ENCODE measurements around the gene TMBIM1. TPM values are rescaled to one million over a fixed set of nuclear protein-coding genes. Genes with fewer than 3 reads are reported as not detected.

Gene TMBIM1
- total RNA-seq, 1 experiment from 2014 or later, result 114 TPM

DNA sequence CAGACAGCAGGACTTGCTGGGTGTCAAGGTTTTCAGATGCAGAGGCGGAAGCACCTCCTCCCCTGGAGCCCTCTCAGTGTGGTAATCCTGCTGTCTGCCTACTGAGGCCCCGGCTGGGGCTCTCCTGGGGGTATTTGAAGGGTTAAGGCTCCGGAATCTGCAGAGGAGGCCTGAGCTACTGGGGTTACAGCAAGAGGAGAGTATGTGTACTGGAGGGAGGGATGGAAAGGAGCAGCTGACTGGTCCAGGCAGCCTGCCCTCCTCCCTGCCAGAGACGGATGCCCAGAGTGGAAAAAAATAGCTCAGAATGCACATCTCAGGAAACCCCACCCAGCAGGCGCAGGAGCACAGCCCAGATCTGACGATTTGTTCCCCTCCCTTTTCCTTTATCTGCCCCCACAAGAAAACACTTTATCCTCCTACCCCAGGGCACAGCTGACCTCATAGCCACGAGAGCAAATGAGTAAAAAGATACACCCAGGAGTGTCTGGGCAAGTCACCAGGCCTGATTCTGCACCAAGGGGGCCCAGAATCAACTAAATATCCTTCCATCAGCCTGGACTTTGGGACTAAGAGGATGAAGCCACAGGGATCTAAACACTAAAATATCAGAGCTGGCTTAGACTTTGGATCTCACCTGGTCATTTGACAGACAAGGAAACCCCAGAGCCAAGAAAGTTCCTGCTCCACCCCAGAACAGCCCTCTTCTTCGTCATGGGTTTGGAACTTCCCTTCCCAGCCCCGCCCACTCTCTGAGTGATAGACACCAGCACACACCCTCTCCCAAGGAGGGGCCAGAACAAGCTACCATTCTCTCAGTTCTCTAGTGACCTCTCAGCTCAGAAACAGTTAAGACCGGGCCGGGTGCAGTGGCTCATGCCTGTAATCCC is 5.5 kb downstream of the TMBIM1 start:
- TF ChIP-seq, protein P1, sequence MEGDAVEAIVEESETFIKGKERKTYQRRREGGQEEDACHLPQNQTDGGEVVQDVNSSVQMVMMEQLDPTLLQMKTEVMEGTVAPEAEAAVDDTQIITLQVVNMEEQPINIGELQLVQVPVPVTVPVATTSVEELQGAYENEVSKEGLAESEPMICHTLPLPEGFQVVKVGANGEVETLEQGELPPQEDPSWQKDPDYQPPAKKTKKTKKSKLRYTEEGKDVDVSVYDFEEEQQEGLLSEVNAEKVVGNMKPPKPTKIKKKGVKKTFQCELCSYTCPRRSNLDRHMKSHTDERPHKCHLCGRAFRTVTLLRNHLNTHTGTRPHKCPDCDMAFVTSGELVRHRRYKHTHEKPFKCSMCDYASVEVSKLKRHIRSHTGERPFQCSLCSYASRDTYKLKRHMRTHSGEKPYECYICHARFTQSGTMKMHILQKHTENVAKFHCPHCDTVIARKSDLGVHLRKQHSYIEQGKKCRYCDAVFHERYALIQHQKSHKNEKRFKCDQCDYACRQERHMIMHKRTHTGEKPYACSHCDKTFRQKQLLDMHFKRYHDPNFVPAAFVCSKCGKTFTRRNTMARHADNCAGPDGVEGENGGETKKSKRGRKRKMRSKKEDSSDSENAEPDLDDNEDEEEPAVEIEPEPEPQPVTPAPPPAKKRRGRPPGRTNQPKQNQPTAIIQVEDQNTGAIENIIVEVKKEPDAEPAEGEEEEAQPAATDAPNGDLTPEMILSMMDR (IDR thresholded peaks at IDR 0.05), result no peak
- TF ChIP-seq SIN3A (IDR thresholded peaks at IDR 0.05; ENCODE audit: borderline replicate concordance, insufficient read depth, low read depth, low read length), result no peak
- H3K27me3 ChIP-seq (ENCODE audit: control insufficient read depth, insufficient read depth, low read length), result no peaks in the 10 kb centered on the region
- no peaks in the 10 kb centered on the region for H3K9me3 ChIP-seq (ENCODE audit: control insufficient read depth, insufficient read depth, low read depth, low read length)
- intact Hi-C loops (cut with micrococcal nuclease; ENCODE audit: unreplicated experiment), result no loop called here
- ATAC-seq (peak; percentile 91), DNase-seq (ENCODE audit: low read depth, low spot score) (peak; percentile 83)
- H3K36me3 ChIP-seq (ENCODE audit: control insufficient read depth, insufficient read depth, low read length), result no peaks in the 10 kb centered on the region
- ChIA-PET CTCF (interaction anchor here (0.5 to 1.4 kb wide), 4 partner anchors 14 to 193 kb away, joined by 3 to 7 read pairs (median 5); partner anchors contain the start of gene PNKD), POLR2A (interaction anchor here (0.6 to 1.2 kb wide), 3 partner anchors 17 to 109 kb away, joined by 3 to 4 read pairs (median 4); partner anchors contain the start of gene PNKD)
- H3K4me1 ChIP-seq (ENCODE audit: control insufficient read depth, insufficient read depth, low read length), result peaks cover 49% of the 10 kb centered on the region
- BruUV-seq (replicated peaks), result no TSS peak
- H3K4me3 ChIP-seq (ENCODE audit: low read depth in 2 of 2, low read length in 2 of 2), result peak overlapping the region; percentile 28 to 63
- in situ Hi-C loops (cut with HindIII; ENCODE audit: low pct_unique_long_range_greater_than_20kb, low sequenced_read_pairs), result no loop called here
- H3K27ac ChIP-seq (ENCODE audit: low read length), result peak overlapping the region; percentile 77

- H3K9me3 ChIP-seq (ENCODE audit: control insufficient read depth, insufficient read depth, low read depth, low read length), result no peaks in the 10 kb centered on the region
- in situ Hi-C loops (cut with HindIII; ENCODE audit: low pct_unique_long_range_greater_than_20kb, low sequenced_read_pairs) (no loop called here), intact Hi-C loops (cut with micrococcal nuclease; ENCODE audit: unreplicated experiment) (no loop called here)
- no TSS peak for BruUV-seq (replicated peaks)
- DNase-seq (ENCODE audit: low read depth, low spot score) (no peak), ATAC-seq (no peak)
- TF ChIP-seq, protein P1 (IDR thresholded peaks at IDR 0.05), result no peak
- TF ChIP-seq TCF7L2 (IDR thresholded peaks at IDR 0.05; ENCODE audit: low read depth, low read length) (no peak), POLR2AphosphoS5 (IDR thresholded peaks at IDR 0.05; ENCODE audit: low read depth, low read length) (no peak), REST (IDR thresholded peaks at IDR 0.05; ENCODE audit: insufficient read depth in 1 of 2, low read depth in 2 of 2, low read length in 1 of 2) (no peak), SIN3A (IDR thresholded peaks at IDR 0.05; ENCODE audit: borderline replicate concordance, insufficient read depth, low read depth, low read length) (no peak)
- POLR2A ChIA-PET, result no interaction called here
- no peak overlapping the region for H3K27ac ChIP-seq (ENCODE audit: low read length)
- no peaks in the 10 kb centered on the region for H3K36me3 ChIP-seq (ENCODE audit: control insufficient read depth, insufficient read depth, low read length)
- H3K27me3 ChIP-seq (ENCODE audit: control insufficient read depth, insufficient read depth, low read length), result no peaks in the 10 kb centered on the region
- no peak overlapping the region; a peak in 1 of 4 replicates for H3K4me3 ChIP-seq (ENCODE audit: low read depth in 2 of 2, low read length in 2 of 2)
- CTCF ChIA-PET, result interaction anchor here (0.8 kb wide), 1 partner anchor 12 kb away, joined by 3 read pairs; no protein-coding TSS in a partner anchor
- peaks cover 38% of the 10 kb centered on the region for H3K4me1 ChIP-seq (ENCODE audit: control insufficient read depth, insufficient read depth, low read length)
These were observed 6.7 kb downstream of the TMBIM1 start for GRCh38 chr2:218285604-218286003.
